HL-60 (cell line): ENCODE data around the gene CHTOP.

ENCODE experiments used
- CTCF ChIP-seq: IDR thresholded peaks from one replicate; pipeline ENCODE4 v1.5.1; 2011; ENCODE audit warnings: low read length, control low read depth, inconsistent platforms; ENCODE audit not compliant: insufficient read depth
- POLR2AphosphoS5 ChIP-seq: IDR thresholded peaks from 2 replicates; pipeline ENCODE4 v1.6.1; 2012; ENCODE audit warnings: low read depth

- TF ChIP-seq CTCF (no peak), POLR2AphosphoS5 (no peak)
Observed at GRCh38 chr1:153685544-153686340, 51.9 kb downstream of the CHTOP start.
